Measurements from ENCODE around the gene INTS2. TPM values are rescaled to one million over a fixed set of nuclear protein-coding genes. Genes with fewer than 3 reads are reported as not detected.

The INTS2 gene
- total RNA-seq, 2 donors from 2014 or later: 10.9 to 12.2 TPM

DNA sequence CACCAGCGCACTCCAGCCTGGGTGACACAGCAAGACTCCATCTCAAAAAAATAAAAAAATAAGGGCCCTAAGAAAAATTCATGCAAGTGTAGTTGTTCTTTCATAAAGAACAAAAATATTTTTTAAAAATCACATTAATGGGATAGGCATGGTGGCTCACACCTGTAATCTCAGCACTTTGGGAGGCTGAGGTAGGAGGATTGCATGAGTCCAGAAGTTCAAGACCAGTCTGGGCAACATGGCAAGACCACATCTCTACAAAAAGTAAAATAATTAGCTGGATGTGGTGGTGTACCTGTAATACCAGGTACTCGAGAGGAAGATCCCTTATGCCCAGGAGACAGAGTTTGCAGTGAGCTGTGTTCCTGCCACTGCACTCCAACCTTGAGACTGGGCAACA, 49.3 kb downstream of the INTS2 start:
- Histone ChIP-seq H3K4me1 (no peaks in the 10 kb centered on the region), H3K9ac (ENCODE audit: low read depth in 2 of 2, low read length in 2 of 2) (no peak overlapping the region), H3K27ac (no peak overlapping the region), H3K4me3 (no peak overlapping the region), H3K36me3 (no peaks in the 10 kb centered on the region), H3K27me3 (no peaks in the 10 kb centered on the region), H3K9me3 (no peaks in the 10 kb centered on the region)
- TF ChIP-seq, protein P1, sequence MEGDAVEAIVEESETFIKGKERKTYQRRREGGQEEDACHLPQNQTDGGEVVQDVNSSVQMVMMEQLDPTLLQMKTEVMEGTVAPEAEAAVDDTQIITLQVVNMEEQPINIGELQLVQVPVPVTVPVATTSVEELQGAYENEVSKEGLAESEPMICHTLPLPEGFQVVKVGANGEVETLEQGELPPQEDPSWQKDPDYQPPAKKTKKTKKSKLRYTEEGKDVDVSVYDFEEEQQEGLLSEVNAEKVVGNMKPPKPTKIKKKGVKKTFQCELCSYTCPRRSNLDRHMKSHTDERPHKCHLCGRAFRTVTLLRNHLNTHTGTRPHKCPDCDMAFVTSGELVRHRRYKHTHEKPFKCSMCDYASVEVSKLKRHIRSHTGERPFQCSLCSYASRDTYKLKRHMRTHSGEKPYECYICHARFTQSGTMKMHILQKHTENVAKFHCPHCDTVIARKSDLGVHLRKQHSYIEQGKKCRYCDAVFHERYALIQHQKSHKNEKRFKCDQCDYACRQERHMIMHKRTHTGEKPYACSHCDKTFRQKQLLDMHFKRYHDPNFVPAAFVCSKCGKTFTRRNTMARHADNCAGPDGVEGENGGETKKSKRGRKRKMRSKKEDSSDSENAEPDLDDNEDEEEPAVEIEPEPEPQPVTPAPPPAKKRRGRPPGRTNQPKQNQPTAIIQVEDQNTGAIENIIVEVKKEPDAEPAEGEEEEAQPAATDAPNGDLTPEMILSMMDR (IDR thresholded peaks at IDR 0.05): no peak
- intact Hi-C loops (cut with DNase I): no loop called here
- no peak for DNase-seq

DNA sequence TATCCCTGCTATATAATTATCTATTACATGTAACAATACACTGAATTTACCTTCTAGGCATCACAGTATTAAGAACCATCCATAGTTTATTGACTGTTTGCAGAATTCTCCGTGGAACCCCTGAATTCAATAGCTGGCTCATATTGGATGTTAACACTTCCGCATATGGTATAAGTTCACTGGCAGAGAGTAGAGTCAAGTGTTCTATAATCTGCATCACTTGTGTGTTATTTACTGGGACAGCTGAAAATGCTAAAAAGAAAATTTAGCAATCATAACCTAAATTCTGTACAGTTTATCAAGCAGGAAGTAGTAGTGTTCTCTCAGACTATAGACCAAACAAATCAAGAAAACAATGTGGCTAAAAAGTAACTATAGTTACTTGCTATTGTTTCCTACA, 49.9 kb downstream of the INTS2 start:
- H3K27ac ChIP-seq: no peak overlapping the region
- H3K9me3 ChIP-seq: no peaks in the 10 kb centered on the region
- TF ChIP-seq, protein P1 (IDR thresholded peaks at IDR 0.05): no peak
- no peak overlapping the region for H3K4me3 ChIP-seq
- intact Hi-C loops (cut with DNase I): no loop called here
- no peaks in the 10 kb centered on the region for H3K36me3 ChIP-seq
- DNase-seq: no peak
- no peak overlapping the region for H3K9ac ChIP-seq (ENCODE audit: low read depth in 2 of 2, low read length in 2 of 2)
- no peaks in the 10 kb centered on the region for H3K27me3 ChIP-seq
- H3K4me1 ChIP-seq: no peaks in the 10 kb centered on the region

DNA sequence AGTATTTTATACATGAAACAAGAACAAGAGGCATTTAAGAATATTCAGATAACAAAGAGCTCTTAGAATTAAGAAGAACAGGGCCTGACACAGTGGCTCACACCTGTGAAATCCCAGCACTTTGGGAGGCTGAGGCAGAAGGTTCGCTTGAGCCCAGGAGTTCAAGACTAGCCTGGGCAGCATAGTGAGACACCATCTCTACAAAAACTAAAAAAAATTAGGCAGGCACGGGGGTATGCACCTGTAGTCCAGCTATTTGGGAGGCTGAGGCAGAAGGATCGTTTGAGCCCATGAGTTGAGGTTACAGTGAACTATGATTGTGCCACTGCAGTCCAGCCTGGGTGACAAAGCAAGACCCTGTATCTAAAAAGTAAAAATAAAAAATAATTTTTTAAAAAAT, 52.0 kb downstream of the INTS2 start:
- no peak overlapping the region for H3K9ac ChIP-seq (ENCODE audit: low read depth in 2 of 2, low read length in 2 of 2)
- TF ChIP-seq, protein P1 (IDR thresholded peaks at IDR 0.05): no peak
- no peak overlapping the region for H3K4me3 ChIP-seq
- H3K4me1 ChIP-seq: no peaks in the 10 kb centered on the region
- no peak overlapping the region for H3K27ac ChIP-seq
- H3K27me3 ChIP-seq: no peaks in the 10 kb centered on the region
- intact Hi-C loops (cut with DNase I): no loop called here
- no peaks in the 10 kb centered on the region for H3K9me3 ChIP-seq
- DNase-seq: no peak
- no peaks in the 10 kb centered on the region for H3K36me3 ChIP-seq

DNA sequence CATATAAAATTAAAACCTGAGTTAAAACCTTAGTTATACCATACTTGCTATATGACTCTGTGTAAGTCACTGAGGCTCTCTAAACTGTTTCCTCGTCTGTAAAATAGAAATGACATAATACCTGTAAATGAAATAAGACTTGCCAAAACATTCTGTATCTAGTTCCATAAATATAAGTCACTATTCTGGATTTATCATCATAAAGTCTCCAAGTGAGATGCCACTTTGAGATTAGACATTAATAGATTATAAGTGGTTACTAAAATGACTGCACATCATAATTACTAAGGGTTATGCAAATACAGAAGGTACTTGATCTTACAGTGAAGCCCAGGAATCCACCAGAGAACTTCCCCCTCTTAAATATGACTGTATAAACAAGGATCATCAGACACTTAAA, 52.5 kb downstream of the INTS2 start:
- TF ChIP-seq, protein P1 (IDR thresholded peaks at IDR 0.05): no peak
- Histone ChIP-seq H3K27me3 (no peaks in the 10 kb centered on the region), H3K36me3 (no peaks in the 10 kb centered on the region), H3K27ac (no peak overlapping the region), H3K9ac (ENCODE audit: low read depth in 2 of 2, low read length in 2 of 2) (no peak overlapping the region), H3K9me3 (no peaks in the 10 kb centered on the region), H3K4me3 (no peak overlapping the region), H3K4me1 (no peaks in the 10 kb centered on the region)
- intact Hi-C loops (cut with DNase I): no loop called here
- DNase-seq: no peak

DNA sequence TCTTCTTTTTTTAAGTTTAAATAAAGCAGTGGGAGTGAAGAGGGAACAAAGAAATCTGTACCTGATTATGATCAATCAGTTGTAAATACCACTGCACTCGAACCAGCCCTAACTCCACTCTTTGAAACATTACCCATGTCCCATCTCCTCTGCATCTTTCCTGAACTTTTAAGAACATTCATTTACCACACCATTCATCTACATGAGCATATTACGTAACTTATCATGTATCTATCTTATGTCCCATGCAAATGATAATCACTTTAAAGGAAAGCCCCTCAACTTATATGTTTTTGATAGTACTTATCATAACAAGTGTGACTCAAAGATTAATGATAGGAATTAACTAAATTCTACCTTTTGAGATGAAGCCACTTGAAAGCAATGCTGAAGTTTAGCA, 53.7 kb downstream of the INTS2 start:
- intact Hi-C loops (cut with DNase I): no loop called here
- H3K36me3 ChIP-seq: no peaks in the 10 kb centered on the region
- no peak for DNase-seq
- TF ChIP-seq, protein P1 (IDR thresholded peaks at IDR 0.05): no peak
- no peak overlapping the region for H3K9ac ChIP-seq (ENCODE audit: low read depth in 2 of 2, low read length in 2 of 2)
- no peak overlapping the region for H3K27ac ChIP-seq
- H3K4me1 ChIP-seq: no peaks in the 10 kb centered on the region
- H3K4me3 ChIP-seq: no peak overlapping the region
- no peaks in the 10 kb centered on the region for H3K27me3 ChIP-seq
- H3K9me3 ChIP-seq: no peaks in the 10 kb centered on the region

DNA sequence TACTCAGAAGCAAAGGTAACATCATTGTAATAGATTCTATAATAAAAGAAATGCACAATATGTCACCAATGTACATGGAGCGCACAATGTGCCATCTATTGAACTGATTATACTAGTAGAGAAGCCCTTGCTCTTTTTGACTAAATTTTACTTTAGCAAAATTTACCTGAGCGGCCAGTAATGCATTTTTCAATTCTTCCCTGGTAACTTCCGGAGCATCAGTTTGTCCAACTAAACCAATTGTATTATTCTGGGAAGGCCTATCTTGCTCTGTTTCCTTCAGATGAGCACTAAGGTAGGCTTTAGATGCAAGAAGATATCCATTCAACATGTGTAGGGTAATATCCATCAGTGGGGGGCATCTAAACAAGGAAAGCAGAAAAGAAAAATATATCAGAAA, 55.7 kb downstream of the INTS2 start:
- no peaks in the 10 kb centered on the region for H3K4me1 ChIP-seq
- no peaks in the 10 kb centered on the region for H3K27me3 ChIP-seq
- H3K36me3 ChIP-seq: no peaks in the 10 kb centered on the region
- no peak overlapping the region for H3K4me3 ChIP-seq
- intact Hi-C loops (cut with DNase I): no loop called here
- no peak overlapping the region for H3K27ac ChIP-seq
- H3K9me3 ChIP-seq: no peaks in the 10 kb centered on the region
- DNase-seq: no peak
- H3K9ac ChIP-seq (ENCODE audit: low read depth in 2 of 2, low read length in 2 of 2): no peak overlapping the region
- TF ChIP-seq, protein P1 (IDR thresholded peaks at IDR 0.05): no peak
